Mononuclear cell (primary cell): ENCODE data around the gene CCL5. TPM values are rescaled to one million over a fixed set of nuclear protein-coding genes. Genes with fewer than 3 reads are reported as not detected.
"Not testable (repeated sequence)": the region's sequence is repeated elsewhere in the genome, so short reads cannot be mapped to it uniquely, and the experiment has no call there.

Experiments used
- H3K27me3 ChIP-seq: 2 replicates; pipeline ENCODE4 v1.6.0; 2011; ENCODE audit warnings: low read length, control low read depth; ENCODE audit not compliant: insufficient read depth
- H3K4me1 ChIP-seq: 2 replicates; pipeline ENCODE4 v1.5.1; 2011; ENCODE audit warnings: mild to moderate bottlenecking, low read length, control low read depth; ENCODE audit not compliant: insufficient read depth
- H3K4me3 ChIP-seq: 2 replicates; pipeline ENCODE4 v1.5.1; 2011; ENCODE audit warnings: mild to moderate bottlenecking, low read length, moderate library complexity
- H3K9me3 ChIP-seq: 2 replicates; pipeline ENCODE4 v1.5.1; 2011; ENCODE audit warnings: low read depth, mild to moderate bottlenecking, control low read depth, low read length
- total RNA-seq: library from RNA; depleted of rRNA; stranded (reverse); fragments of >200 nt; gene quantifications from one replicate; pipeline ENCODE4 v1.2.3, GENCODE V29; 2012

The CCL5 gene
- total RNA-seq, 1 donor, result 139 TPM

- H3K9me3 ChIP-seq, result no peaks in the 10 kb centered on the region
- peaks cover 7% of the 10 kb centered on the region for H3K4me1 ChIP-seq
- no peaks in the 10 kb centered on the region for H3K27me3 ChIP-seq
- H3K4me3 ChIP-seq, result no peak overlapping the region
Observed at GRCh38 chr17:35906191-35906925, 26.2 kb upstream of the CCL5 start.

GRCh38 chr17:35903451-35903850 lies 23.3 kb upstream of the CCL5 start:
- no peak overlapping the region for H3K4me3 ChIP-seq

GRCh38 chr17:35901631-35902175 lies 21.5 kb upstream of the CCL5 start:
- Histone ChIP-seq H3K27me3 (no peaks in the 10 kb centered on the region), H3K4me1 (peaks cover 51% of the 10 kb centered on the region), H3K4me3 (no peak overlapping the region), H3K9me3 (no peaks in the 10 kb centered on the region)

More at GRCh38 chr17:35903451-35903850, 23.3 kb upstream of the CCL5 start:
- H3K27me3 ChIP-seq, result no peaks in the 10 kb centered on the region
- no peaks in the 10 kb centered on the region for H3K9me3 ChIP-seq
- peaks cover 34% of the 10 kb centered on the region for H3K4me1 ChIP-seq

- no peak overlapping the region for H3K4me3 ChIP-seq
- peaks cover 59% of the 10 kb centered on the region for H3K4me1 ChIP-seq
- no peaks in the 10 kb centered on the region for H3K27me3 ChIP-seq
- H3K9me3 ChIP-seq, result no peaks in the 10 kb centered on the region
Observed at GRCh38 chr17:35900708-35901480, 20.7 kb upstream of the CCL5 start.

- Histone ChIP-seq H3K27me3 (no peaks in the 10 kb centered on the region), H3K4me1 (peaks cover 65% of the 10 kb centered on the region), H3K4me3 (no peak overlapping the region), H3K9me3 (no peaks in the 10 kb centered on the region)
Observed at GRCh38 chr17:35900280-35900679, 20.1 kb upstream of the CCL5 start.

GRCh38 chr17:35898283-35899070 lies 18.3 kb upstream of the CCL5 start:
- peaks cover 73% of the 10 kb centered on the region for H3K4me1 ChIP-seq
- no peaks in the 10 kb centered on the region for H3K27me3 ChIP-seq
- no peak overlapping the region for H3K4me3 ChIP-seq
- no peaks in the 10 kb centered on the region for H3K9me3 ChIP-seq

GRCh38 chr17:35897772-35898171 lies 17.6 kb upstream of the CCL5 start:
- H3K4me1 ChIP-seq, result peaks cover 79% of the 10 kb centered on the region
- not testable (repeated sequence) for H3K4me3 ChIP-seq, H3K27me3 ChIP-seq, H3K9me3 ChIP-seq

GRCh38 chr17:35895636-35896587 lies 15.8 kb upstream of the CCL5 start:
- no peaks in the 10 kb centered on the region for H3K27me3 ChIP-seq
- peaks cover 86% of the 10 kb centered on the region for H3K4me1 ChIP-seq
- no peaks in the 10 kb centered on the region for H3K9me3 ChIP-seq
- no peak overlapping the region for H3K4me3 ChIP-seq

- no peaks in the 10 kb centered on the region for H3K27me3 ChIP-seq
- no peak overlapping the region for H3K4me3 ChIP-seq
- H3K9me3 ChIP-seq, result no peaks in the 10 kb centered on the region
- H3K4me1 ChIP-seq, result peaks cover 84% of the 10 kb centered on the region
Observed at GRCh38 chr17:35894206-35894605, 14.0 kb upstream of the CCL5 start.

GRCh38 chr17:35893751-35894150 lies 13.6 kb upstream of the CCL5 start:
- no peak overlapping the region for H3K4me3 ChIP-seq
- H3K27me3 ChIP-seq, result no peaks in the 10 kb centered on the region
- no peaks in the 10 kb centered on the region for H3K9me3 ChIP-seq
- peaks cover 80% of the 10 kb centered on the region for H3K4me1 ChIP-seq

- Histone ChIP-seq H3K4me1 (peaks cover 66% of the 10 kb centered on the region), H3K27me3 (no peaks in the 10 kb centered on the region)
Observed at GRCh38 chr17:35892091-35893035, 12.2 kb upstream of the CCL5 start.

GRCh38 chr17:35891269-35891668 lies 11.1 kb upstream of the CCL5 start:
- Histone ChIP-seq H3K9me3 (no peaks in the 10 kb centered on the region), H3K4me1 (peaks cover 55% of the 10 kb centered on the region), H3K4me3 (no peak overlapping the region), H3K27me3 (no peaks in the 10 kb centered on the region)

More at GRCh38 chr17:35892091-35893035, 12.2 kb upstream of the CCL5 start:
- Histone ChIP-seq H3K4me3 (no peak overlapping the region), H3K9me3 (no peaks in the 10 kb centered on the region)

GRCh38 chr17:35890774-35891155 lies 10.6 kb upstream of the CCL5 start:
- Histone ChIP-seq H3K9me3 (no peaks in the 10 kb centered on the region), H3K4me1 (peaks cover 50% of the 10 kb centered on the region)

More at GRCh38 chr17:35890774-35891155, 10.6 kb upstream of the CCL5 start:
- H3K27me3 ChIP-seq, result no peaks in the 10 kb centered on the region
- H3K4me3 ChIP-seq, result no peak overlapping the region
